NCI-H2029 treated with DMSO at 0.1 percent for 48 hours (cell line): ENCODE results near the gene REC8.
"Not testable (repeated sequence)": the region's sequence is repeated elsewhere in the genome, so short reads cannot be mapped to it uniquely, and the experiment has no call there.

Experiments
- DNase-seq: peaks from one replicate; lab custom pipeline; 2025; lab: John Stamatoyannopoulos, UW

The REC8 gene

DNA sequence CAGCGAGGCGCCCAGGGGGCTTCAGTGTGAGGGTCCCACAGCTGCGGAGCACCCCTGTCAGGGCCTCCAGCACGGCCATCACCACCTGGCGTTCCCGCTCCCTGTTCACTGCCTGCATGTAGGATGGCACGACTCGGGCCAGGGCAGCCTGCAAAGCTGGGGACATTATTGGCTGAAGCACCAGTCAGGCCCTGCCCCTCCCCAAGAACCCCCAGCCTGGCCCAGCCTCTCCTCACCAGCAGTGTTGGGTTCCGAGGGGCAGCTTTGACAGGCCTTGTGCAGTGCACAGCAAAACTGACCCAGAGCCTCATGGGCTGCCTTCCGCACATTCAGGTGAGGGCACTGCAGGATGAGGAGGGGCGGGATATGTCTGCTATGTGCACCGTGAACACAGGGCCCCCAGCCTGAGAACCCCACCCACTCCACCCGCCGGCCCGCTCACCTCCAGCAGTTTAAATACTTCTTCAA, 11.2 kb downstream of the REC8 start:
- no peak for DNase-seq

DNA sequence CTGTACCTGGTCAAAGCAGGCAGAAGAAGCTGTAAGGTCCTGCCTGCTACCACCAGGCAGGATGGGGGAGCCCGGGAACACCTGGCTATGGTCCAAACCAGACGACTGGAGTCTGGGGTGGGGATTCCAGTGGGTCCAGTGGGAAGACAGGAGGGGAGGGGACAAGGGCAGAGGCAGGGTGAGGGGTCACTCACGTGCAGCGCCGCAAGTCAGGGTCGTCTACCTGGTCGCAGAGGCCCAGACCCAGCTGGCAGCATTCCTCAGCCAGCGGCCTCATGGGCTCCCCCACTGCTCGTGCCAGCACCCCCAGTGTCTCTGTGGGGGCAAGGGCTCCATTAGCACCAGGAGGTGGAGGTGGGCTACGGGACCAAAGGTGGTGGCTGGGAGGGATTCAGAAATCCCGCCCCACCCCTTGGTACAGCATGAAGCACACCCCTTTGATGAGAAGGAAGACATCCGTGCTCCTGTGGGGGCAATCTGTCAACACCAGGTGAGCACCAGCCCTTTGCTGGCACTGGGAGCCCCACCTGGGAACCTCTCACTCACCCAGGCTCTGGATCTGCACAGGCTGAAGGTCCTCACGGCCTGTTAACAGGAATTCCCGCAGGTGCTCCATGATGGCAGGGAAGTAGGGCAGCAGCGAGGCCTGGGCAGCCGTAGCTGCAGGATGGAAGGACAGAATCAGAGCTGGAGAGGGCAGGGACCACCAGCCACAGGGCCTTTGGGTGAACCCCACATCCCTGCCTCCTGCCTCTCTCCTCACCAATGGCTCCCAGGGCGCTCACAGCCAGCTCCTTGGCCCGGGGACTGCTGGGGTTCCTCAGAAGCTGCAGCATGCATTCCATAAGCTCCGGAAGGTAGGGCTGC, 12.5 kb downstream of the REC8 start:
- DNase-seq = no peak

DNA sequence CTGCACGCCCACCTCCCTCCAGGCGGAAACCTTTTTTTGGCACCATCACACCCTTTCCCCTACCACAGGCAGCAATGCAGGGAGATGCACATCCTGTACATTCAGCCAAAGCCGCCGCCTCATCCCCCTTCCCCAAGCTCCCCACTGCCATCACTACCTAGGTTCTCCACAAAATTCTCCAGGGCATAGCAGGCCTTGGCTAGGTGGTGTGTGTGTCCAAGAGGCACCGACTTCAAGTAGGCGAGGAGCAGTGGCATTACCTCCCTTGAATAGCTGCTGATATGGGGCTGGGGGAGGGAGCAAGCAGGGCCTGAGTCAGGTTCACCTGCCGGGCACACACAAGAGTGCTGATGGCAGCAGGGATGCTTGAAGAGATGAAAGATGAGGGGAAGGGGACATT, 13.1 kb downstream of the REC8 start:
- DNase-seq = no peak

DNA sequence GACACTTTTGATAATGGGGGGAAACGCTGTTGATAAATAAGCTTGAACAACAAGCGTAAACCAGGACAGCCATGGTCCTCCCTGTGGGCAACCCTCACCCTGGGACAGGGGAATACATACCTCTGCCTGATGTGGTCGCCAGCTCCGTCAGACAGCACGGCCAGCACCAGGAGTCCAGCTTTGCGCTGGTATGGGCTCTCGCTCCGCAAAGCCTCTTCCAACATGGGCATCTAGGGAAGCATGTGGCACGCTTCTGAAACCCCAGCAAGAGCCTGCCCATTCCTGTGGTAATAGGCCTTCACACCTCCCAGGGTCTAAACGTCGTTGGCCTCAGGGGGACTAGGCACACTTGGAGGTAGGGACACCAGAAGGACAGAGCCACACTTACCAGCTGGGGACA, 13.9 kb downstream of the REC8 start:
- no peak for DNase-seq

DNA sequence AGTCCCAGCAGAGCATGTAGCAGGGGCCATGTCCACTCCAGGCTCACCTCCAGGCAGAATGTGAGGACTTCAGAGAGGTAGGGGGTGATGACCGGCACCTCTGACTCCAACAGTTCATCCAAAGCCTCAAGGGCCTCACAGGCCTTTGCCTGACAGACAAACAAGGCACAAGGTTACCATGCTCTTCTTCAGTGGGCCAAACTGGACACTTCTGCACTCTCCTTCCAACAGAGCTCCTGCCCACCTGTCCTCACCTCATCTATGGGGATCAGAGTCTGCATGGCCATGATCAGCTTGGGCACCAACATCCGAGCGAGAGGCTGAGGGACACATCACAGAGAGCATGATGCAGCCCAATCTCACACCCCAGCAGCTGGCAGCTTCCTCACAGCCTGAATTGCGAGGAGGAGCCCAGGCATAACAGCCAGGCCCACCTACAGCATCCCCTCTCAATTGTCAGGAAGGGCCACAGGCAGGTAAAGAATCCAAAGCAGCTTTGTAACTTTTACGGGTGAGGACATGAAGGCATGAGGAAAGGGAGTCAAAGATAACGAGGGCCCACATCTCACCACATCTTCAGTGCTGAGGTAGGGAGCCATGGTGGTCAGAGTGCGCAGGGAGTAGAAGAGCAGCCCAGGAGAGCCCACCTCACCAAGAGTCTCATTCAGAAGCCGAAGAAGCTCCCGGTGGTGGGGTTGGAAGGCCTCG, 15.1 kb downstream of the REC8 start:
- no peak for DNase-seq

DNA sequence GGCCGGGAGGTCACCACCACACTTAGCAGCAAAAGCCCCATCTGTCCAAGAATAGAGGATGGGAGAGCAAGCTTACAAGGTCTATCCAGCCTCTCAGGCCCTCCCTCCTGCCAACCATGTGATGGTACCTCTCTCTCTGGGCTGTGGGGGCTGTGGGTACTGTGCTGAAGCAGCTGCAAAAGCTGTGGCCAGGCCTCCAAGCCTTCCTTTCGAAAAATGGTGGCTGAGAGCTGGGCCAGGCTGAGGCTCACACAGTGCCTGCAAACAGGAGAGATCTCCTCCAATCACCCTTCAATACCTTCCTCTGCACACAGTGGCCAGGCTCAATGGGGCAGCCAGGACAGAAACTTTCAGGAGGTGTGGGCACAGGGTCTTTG, 15.6 kb downstream of the REC8 start:
- no peak for DNase-seq

DNA sequence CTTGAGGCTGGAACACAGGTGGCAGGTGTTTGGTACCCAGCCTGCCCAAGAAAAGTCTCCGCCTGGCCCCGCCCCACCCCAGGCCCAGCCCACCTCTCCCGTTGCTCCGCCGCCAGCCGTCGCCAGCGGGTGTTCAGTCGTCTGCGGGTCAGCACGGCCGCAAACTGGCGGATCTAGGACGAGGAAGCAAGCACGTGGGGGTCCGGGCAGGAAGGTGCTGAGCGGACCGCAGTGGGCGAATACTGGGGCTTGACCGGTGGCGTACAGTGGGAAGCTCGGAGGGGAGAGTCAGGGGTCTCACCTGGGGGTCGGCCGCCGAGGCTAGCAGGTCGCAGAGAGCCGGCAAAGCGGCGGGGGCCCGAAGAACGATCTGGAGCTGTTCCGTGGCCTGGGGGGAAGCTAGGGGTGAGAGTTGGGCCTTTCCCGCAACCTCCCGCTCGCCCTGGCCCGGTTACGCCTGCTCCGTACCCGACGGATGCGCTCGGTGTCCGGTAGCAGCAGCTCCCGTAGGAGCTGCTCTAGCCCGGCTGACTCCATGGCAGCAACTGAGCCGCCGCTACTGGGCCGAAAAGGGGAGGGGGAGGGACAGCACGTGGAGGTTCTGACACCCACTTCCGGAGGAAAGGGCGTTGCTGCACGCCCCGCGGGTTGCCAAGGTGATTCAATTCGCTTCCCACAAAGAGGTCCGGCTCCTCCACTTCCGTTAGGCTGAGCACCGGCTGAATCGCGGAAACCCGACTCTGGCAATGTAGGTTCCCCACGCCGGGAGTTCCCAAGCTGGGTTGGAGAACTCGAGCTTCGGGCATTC, 16.6 kb downstream of the REC8 start, which contains the start of gene IPO4:
Gene IPO4 (minus strand): TSS at position 566 of the 808 bp plus-strand sequence. CDS start 29 bp downstream, at position 537.
- DNase-seq = peak; percentile 90

DNA sequence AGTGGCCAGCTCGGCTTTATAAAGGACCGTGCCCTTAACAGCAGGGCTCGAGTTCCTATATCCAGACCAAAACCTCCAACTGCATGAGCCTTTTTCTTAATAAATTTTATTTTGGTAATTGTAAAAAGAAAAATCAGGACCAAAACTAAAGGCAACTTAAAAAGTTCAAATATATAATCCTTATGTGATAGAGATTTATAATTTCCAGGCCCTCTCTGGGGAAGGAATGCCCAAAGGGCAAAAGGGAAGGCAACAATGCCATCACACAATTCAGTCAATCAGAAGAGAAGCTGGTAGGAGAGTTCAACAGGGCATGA, 17.1 kb downstream of the REC8 start:
- no peak for DNase-seq

DNA sequence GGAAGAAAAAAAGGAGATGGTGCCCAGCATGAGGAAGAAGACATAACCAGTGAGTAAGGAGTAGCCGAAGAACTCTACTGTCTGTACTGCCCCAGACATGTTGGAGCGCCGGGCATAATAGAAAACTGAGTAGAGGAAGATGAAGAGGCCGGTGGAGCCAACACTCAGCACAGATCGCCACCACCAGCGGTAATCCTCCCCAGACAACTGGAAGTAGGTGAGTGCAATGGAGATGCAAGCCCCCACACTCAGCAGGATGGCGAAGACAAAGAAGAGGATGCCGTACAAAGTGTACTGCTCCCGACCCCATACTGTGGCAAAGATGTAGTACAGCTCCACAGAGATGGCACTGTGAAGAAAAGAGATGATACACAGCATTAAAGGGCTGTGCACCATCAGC, 17.6 kb downstream of the REC8 start:
- DNase-seq = no peak

DNA sequence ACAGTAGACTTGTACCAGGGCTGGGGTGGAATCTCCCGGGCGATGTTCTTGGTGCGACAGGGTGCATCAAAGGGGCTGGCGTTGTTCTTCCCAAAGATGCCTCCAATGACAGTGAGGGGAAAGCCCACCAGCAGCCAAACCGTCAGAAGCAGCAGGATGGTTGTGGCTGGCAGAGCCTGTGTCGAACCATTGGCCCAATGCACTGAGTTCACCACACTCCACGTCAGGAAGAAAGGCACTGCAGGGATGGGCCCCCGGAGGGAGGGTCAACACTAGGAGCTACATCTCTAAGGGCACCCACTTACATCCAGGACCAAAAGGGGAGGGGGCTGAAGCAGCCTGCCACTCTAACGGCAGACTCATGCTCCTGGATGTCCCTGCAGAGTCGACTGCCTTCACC, 18.5 kb downstream of the REC8 start:
- DNase-seq = no peak

DNA sequence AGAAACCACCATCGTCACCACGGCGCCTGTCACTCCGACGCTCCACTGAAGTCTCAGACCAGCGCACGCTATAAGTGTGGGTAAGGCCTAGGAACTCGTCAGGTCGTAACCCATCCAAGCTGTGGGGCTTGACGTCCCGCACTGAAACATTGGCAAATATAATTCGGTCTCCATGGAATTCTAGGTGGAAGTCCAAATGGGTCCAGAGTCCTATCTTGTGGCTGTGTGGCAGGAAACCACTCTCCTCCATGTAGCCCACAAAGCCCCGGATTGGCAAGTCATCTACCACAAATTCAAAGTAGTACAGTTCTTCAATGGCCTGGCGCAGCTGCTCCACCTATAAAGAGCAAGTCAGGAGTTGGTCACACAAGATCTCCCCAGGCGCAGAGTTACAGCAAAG, 21.1 kb downstream of the REC8 start:
- DNase-seq = no peak

DNA sequence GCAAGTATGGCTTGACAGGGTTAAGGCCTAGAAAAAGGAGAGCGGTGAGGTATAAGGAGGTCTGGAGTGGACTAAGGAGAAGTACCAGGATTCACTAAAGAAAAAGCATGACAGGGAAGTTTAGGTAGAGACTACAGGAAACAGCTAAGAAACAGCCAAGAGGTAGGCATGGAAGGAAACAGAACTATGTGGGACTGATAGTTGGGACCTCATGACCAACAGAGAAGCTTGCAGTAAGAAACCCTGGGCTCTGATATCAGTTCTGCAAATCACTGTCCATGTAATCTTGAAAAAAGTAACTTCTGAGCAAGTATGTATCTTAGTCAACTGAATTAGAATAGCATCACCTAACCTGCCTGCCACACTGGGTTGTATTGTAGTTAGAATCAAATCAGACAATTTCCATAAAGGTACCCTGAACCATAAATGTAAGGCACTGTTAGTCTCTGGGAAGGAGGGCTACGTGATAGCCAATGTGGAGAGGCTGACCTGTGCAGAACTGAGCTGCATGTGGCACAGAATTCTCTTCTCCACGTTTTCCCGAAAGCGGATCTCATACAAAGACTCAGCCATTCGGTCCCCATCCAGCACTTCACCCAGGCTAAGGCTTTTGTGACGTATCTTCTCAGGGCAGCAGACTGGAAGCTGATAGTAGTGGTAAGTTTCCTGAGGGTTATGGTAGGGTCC, 22.4 kb downstream of the REC8 start:
- no peak for DNase-seq

DNA sequence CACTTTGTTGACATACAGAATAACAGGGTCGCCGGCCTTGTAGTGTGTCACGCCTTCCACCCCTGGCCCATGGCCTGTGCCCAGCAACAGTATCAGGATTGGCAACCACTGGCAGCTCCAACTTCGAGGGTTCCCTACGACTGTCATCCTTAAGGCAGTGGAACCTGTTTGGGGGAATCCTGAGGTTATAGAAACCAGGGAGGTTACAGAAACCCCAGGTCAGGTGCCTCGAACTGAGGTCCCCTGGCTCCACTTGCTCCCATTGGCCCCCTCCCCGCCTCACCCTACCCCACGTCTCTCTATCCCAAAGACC, 22.9 kb downstream of the REC8 start:
- DNase-seq = no peak

DNA sequence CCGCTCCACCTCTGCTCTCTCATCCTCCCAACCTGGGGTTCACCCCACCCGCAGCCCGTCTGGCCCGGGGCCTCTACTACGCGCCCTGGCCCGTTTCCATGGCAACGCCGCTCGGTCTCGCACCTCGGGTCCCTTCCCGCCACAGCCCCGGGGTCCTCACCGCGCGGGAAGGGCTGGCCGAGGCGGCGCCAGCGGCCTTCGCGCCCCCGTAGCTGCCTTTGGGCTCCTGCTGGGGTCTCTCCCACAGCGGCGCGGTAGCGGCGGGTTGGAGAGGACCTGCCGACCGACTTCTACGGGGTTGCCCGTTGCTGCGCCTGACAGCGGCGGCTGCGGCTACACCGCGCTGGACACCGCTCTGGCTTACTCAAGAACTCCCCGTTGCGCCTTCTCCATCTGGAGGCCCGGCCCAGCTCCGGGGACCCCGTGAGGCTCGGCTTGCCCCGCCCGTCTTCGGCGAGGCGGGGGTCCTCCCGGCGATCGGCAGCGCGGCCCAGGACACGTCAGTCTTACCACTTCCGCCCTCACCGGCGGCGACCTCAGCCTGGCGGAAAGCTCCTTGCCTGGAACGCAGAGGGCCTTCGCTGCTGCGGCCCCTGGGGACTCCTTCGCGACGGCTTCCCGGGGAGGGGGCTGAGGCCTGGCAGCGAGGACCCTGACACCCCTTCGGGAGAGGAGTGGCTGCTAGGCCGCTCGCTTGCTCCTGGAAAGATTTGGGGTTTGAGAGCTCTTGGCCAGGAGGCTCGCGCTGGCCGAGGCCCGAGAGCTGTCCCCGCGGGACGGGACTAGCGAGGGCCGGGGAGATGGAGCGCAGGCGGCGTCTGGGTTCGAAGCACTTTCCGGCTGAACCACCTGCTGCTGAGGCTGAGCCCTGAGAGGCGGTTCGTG, 23.5 kb downstream of the REC8 start, which contains the start of gene TM9SF1:
Gene TM9SF1 (minus strand): TSS at position 256 of the 885 bp plus-strand sequence. CDS start 422 bp downstream, outside the sequence.
- peak; percentile 31 for DNase-seq

DNA sequence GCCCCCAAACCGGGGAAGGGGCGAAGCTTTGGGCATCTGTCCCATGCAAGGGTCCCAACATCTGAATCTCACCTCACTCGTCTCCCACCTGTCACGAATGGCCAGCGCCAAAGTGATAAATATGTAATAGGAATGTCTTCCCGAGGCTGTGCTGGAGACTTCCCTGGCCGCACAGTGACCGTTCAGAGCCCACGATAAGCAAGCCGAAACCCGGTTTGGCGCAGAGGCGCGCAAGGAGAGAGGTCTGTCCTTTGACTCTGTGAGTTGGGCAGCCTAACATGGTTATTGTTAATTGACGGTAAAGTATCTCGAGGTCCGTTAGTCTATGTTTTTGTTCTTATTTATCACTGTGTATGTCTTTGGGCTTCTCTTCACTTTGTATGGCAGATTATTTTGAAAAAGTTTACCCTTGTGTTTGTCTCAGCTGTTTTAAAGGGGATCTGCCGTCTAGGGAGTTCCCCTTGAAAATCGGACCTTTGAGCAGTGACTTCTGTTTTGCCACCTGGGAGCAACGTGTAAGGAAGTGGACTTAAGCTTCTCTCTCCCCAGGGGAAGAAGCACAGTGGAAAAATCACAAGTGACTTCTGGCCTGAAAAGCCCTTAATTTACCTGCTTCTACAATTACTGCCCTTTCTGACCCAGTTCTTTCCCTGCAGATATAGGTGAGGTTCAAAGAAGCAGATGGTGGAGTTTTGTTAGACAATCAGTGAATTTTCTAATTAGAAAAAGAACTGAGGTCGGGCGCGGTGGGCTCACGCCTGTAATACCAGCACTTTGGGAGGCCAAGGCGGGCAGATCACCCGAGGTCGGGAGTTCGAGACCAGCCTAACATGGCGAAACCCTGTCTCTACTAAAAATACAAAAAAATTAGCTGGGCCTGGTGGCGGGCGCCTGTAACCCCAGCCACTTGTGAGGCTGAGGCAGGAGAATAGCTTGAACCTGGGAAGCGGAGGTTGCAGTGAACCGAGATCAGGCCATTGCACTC, 24.5 kb downstream of the REC8 start:
- no peak for DNase-seq

DNA sequence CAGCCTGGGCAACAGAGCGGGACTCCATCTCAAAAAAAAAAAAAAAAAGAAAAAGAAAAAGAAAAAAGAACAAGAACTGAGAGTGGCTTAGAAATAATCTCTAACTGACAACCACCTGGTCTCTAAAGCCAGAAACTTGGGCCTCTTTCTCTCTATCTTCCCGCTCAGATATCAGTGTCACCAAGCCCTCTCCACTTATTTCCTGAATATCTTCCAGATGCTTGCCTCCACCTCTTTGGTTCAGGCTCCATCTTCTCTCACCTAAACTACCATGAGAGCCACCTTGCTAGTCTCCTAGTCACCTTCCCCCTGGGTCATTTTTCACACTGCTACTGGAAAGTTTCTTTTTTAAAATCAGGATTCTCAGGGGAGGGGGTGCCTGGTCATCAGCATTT, 25.2 kb downstream of the REC8 start:
- DNase-seq = no peak

DNA sequence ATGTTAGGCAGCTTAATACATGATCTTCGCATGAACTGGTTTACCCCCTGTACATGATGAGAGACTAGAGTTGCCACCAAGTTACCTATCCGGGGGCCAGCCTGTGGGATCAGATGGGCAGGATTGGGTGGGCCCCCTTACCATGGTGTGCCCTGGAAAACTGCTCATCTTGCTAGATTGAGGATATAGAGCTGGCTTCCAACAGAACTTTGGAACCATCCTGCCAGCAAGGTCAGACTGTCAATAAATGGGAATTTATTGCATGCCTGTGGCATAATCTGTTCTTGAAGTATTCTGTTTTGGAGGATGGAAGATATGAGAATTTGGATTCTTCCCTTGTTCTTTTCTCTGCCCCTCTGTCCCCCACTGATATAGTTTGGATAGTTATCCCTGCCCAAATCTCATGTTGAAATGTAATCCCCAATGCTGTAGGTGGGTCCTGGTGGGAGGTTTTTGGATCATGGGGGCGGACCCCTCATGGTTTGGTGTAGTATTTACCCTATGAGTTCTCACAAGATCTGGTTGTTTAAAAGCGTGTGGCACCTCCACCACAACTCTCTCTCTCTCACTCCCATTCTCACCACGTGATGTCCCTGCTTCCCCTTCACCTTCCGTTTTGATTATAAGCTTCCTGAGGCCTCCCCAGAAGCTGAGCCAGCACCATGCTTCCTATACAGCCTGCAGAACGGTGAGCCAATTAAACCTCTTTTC, 27.1 kb downstream of the REC8 start:
- DNase-seq = no peak

DNA sequence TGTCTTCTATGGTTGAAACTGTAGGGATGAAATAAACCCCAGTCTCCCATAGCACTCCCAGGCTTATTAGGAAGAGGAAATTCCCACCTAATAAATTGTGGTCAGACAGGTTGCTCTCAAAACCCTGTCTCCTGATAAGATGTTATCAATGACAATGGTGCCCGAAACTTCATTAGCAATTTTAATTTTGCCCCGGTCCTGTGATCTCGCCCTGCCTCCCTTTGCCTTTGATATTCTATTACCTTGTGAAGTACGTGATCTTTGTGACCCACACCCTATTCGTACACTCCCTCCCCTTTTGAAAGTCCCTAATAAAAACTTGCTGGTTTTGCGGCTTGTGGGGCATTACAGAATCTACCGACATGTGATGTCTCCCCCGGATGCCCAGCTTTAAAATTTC, 30.7 kb downstream of the REC8 start:
- not testable (repeated sequence) for DNase-seq

DNA sequence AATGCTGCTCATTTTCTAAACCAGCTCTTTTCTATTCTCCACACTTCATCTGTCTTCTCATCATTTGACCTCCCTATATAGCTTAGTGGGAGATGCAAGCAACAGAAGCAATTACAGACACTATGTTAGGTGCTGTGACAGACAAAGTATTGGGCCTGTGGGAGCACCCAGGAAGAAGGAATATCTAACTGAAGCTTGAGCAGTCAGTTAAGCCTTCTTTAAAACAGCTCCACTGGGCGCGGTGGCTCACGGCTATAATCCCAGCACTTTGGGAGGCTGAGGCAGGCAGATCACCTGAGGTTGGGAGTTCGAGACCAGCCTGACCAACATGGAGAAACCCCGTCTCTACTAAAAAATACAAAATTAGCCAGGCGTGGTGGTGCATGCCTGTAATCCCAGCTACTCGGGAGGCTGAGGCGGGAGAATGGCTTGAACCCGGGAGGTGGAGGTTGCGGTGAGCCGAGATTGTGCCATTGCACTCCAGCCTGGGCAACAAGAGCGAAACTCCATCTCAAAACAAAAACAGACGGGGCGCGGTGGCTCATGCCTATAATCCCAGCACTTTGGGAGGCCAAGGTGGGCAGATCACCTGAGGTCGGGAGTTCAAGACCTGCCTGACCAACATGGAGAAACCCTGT, 31.5 kb downstream of the REC8 start:
- DNase-seq = not testable (repeated sequence)
